NT2/D1 (cell line): Measurements from ENCODE around the gene CNPY3.

Experiments used
- DNase-seq: peaks from one replicate; pipeline ENCODE4 v3.0.0-alpha.2; 2011; ENCODE audit warnings: low read depth, low spot score
- H3K27me3 ChIP-seq: 2 replicates; pipeline ENCODE4 v1.6.0; 2011; ENCODE audit warnings: mild to moderate bottlenecking; ENCODE audit not compliant: insufficient read length, insufficient read depth
- H3K36me3 ChIP-seq: 2 replicates; pipeline ENCODE4 v1.6.1; 2011; ENCODE audit warnings: mild to moderate bottlenecking, low read length, mixed read lengths; ENCODE audit not compliant: insufficient read depth, insufficient read length
- H3K4me1 ChIP-seq: 2 replicates; pipeline ENCODE4 v1.5.1; 2011; ENCODE audit not compliant: insufficient read depth, insufficient read length
- H3K4me3 ChIP-seq: 2 replicates; pipeline ENCODE4 v1.5.1; 2011; ENCODE audit warnings: low read depth; ENCODE audit not compliant: insufficient read length
- H3K9ac ChIP-seq: 2 replicates; pipeline ENCODE4 v1.6.0; 2011; ENCODE audit warnings: low read depth; ENCODE audit not compliant: insufficient read length
- H3K9me3 ChIP-seq: 2 replicates; pipeline ENCODE4 v1.5.1; 2011; ENCODE audit warnings: mild to moderate bottlenecking, low read length; ENCODE audit not compliant: insufficient read depth
- SUZ12 ChIP-seq: IDR thresholded peaks from 2 replicates; pipeline ENCODE4 v1.6.1; 2011; ENCODE audit not compliant: insufficient read length, insufficient read depth; ENCODE audit errors: extremely low read depth
- YY1 ChIP-seq: IDR thresholded peaks from 2 replicates; pipeline ENCODE4 v1.6.1; 2011; ENCODE audit not compliant: insufficient read length, insufficient read depth
- ZNF274 ChIP-seq: IDR thresholded peaks from 2 replicates; pipeline ENCODE4 v1.6.1; 2011; ENCODE audit warnings: mild to moderate bottlenecking, low read depth, low read length

The CNPY3 gene

DNA sequence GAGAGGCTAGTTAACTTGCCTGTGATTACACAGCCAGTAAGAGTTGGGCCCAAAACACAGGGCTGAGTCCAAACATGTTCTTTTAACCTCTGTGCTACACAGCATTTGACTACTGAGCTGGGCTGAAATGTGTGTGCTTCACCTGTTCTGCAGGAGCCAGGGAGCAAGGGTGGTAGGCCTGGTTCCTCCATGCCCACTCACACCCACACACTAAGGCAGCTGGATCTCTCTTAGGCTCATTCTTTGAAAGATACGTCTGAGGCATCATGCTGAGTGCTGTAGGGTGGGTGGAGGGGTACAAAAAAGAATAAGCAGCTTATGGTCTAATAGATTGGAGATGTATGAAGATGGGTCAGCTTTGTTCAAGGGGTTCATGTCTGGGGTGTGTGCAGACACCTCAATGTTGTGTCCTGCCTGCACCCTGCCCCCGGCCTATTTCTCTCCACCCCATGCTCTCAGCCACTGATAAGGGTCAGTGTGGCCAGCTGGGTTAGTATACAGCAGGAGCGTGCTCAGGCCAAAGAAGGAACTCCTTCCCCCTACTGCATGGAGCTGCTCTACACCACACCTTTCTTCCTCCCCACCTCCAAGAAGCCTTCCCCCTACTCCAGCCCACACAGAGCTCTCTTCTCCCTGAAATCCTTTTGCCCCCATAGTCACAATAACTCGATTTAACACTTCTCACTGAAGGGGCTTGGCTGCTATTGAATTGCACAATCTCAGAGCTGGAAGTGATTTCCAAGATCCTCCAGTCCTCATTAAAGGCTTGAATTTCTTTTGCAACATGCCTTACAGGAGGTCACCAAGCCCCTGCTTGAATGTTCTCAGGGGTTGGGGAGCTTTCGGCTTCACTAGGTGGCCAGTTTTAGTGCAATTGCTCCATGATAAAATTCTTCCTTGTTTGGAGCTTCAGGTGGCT, 58.5 kb downstream of the CNPY3 start:
- no peak overlapping the region for H3K4me3 ChIP-seq
- no peak for DNase-seq
- peaks cover 33% of the 10 kb centered on the region for H3K36me3 ChIP-seq
- no peaks in the 10 kb centered on the region for H3K27me3 ChIP-seq
- TF ChIP-seq SUZ12 (no peak), ZNF274 (no peak), YY1 (no peak)
- no peaks in the 10 kb centered on the region for H3K9me3 ChIP-seq
- peaks cover 5% of the 10 kb centered on the region for H3K4me1 ChIP-seq
- H3K9ac ChIP-seq = no peak overlapping the region

DNA sequence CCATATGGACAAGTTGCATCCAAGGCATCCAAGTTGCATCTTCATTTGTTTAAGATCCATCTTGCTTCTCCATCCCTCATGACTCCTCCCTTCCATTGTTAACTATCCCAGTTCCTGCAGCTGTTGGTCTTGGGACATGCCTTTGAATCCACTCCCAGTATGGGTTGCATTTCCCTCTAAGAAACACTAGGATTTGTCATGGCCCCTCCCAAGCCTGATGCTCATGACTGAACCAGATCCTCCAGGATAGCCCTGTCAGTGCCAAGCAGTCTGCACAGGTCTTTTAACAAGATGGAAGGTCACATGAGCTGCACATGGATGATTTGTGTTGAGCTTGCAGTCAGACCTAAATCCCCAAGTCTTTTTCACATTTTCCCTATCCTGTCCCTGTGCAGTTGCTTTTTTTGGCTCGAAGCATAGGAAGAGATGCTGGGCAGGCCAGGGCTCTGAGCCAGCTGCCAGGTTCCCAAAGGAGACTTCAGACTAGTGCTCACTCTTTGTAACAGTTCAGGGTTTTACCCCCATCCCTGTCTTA, 59.3 kb downstream of the CNPY3 start:
- no peak for DNase-seq
- Histone ChIP-seq H3K36me3 (peaks cover 33% of the 10 kb centered on the region), H3K4me1 (peaks cover 6% of the 10 kb centered on the region)

More for the DNA sequence above, 59.3 kb downstream of the CNPY3 start:
- Histone ChIP-seq H3K27me3 (no peaks in the 10 kb centered on the region), H3K9me3 (no peaks in the 10 kb centered on the region), H3K4me3 (no peak overlapping the region), H3K9ac (no peak overlapping the region)
- TF ChIP-seq ZNF274 (no peak), SUZ12 (no peak), YY1 (no peak)
